Activated CD8-positive, alpha-beta memory T cell treated with anti-CD3 and anti-CD28 coated beads for 24 hours (primary cell): ENCODE data around the gene HMGB2.

Experiments
- DNase-seq: peaks from one replicate; pipeline ENCODE4 v3.0.0-alpha.2; 2020

Gene HMGB2

GRCh38 chr4:173334085-173334890 lies at the start of gene HMGB2:
HMGB2 (minus strand) TSS chr4:173334358; CDS start chr4:173333649, 709 bp downstream.
- peak; percentile 99 for DNase-seq

GRCh38 chr4:173382349-173382748 lies 48.2 kb upstream of the HMGB2 start:
- DNase-seq = no peak

GRCh38 chr4:173381610-173382009 lies 47.5 kb upstream of the HMGB2 start:
- no peak for DNase-seq

GRCh38 chr4:173380987-173381386 lies 46.8 kb upstream of the HMGB2 start:
- DNase-seq = no peak

- DNase-seq = no peak
Measured at GRCh38 chr4:173379929-173380328, 45.8 kb upstream of the HMGB2 start.

GRCh38 chr4:173374588-173374987 lies 40.4 kb upstream of the HMGB2 start:
- DNase-seq = no peak

- DNase-seq = peak; percentile 77
Measured at GRCh38 chr4:173371292-173372192, 37.4 kb upstream of the HMGB2 start.

GRCh38 chr4:173370477-173371291 lies 36.5 kb upstream of the HMGB2 start, which contains the start of gene SAP30:
SAP30 (plus strand) TSS chr4:173370954; CDS start chr4:173371183, 229 bp downstream.
- peak; percentile 97 for DNase-seq

- peak; percentile 87 for DNase-seq
Measured at GRCh38 chr4:173370130-173370476, 35.9 kb upstream of the HMGB2 start.

- DNase-seq = no peak
Measured at GRCh38 chr4:173367946-173368345, 33.8 kb upstream of the HMGB2 start.

GRCh38 chr4:173367285-173367684 lies 33.1 kb upstream of the HMGB2 start:
- no peak for DNase-seq

GRCh38 chr4:173365359-173365996 lies 31.3 kb upstream of the HMGB2 start:
- no peak for DNase-seq

GRCh38 chr4:173362666-173363065 lies 28.5 kb upstream of the HMGB2 start:
- DNase-seq = no peak

- DNase-seq = no peak
Measured at GRCh38 chr4:173360587-173361221, 26.5 kb upstream of the HMGB2 start.

GRCh38 chr4:173357939-173358338 lies 23.8 kb upstream of the HMGB2 start:
- DNase-seq = no peak

GRCh38 chr4:173347467-173347866 lies 13.3 kb upstream of the HMGB2 start:
- DNase-seq = no peak

- no peak for DNase-seq
Measured at GRCh38 chr4:173346074-173346473, 11.9 kb upstream of the HMGB2 start.

- DNase-seq = no peak
Measured at GRCh38 chr4:173345648-173346047, 11.5 kb upstream of the HMGB2 start.

- no peak for DNase-seq
Measured at GRCh38 chr4:173343832-173344397, 9.8 kb upstream of the HMGB2 start.

GRCh38 chr4:173337463-173337862 lies 3.3 kb upstream of the HMGB2 start:
- no peak for DNase-seq
